Natural killer cell treated with Interleukin-12 subunit alpha and Interleukin-12 subunit beta and Interleukin-15 and Interleukin-18, amount 100 ng/mL, for 72 hours (primary cell): ENCODE data around the gene CDSN. TPM values are rescaled to one million over a fixed set of nuclear protein-coding genes. Genes with fewer than 3 reads are reported as not detected.

Experiments
- ATAC-seq, 2 donors: fragments of 150-1000 bp; cut with Tn5 transposase in 1 of 2; sonication (Bioruptor Pico), chemical (Tn5 transposase) in 1 of 2; 2 replicates each; pipeline ENCODE4 v1.10.0; 2021
- DNase-seq: peaks from one replicate; pipeline ENCODE4 v3.0.0; 2022; ENCODE audit warnings: low spot score
- H3K27ac Mint-ChIP-seq, 2 donors: 1 replicate in 1 of 2; 2 replicates in 1 of 2; pipeline ENCODE4 v1.8.0; 2022; ENCODE audit warnings: mixed read lengths in 2 of 2, mild to moderate bottlenecking in 1 of 2, moderate library complexity in 1 of 2
- H3K27me3 Mint-ChIP-seq, 2 donors: 1 replicate in 1 of 2; 2 replicates in 1 of 2; pipeline ENCODE4 v1.8.0; 2022; ENCODE audit warnings: mixed read lengths in 2 of 2
- H3K36me3 Mint-ChIP-seq: one replicate; pipeline ENCODE4 v1.8.0; 2022; ENCODE audit warnings: mixed read lengths
- H3K4me1 Mint-ChIP-seq, 2 donors: 1 replicate in 1 of 2; 2 replicates in 1 of 2; pipeline ENCODE4 v1.8.0; 2022; ENCODE audit warnings: low read depth in 2 of 2, mixed read lengths in 2 of 2, mild to moderate bottlenecking in 1 of 2
- H3K4me3 Mint-ChIP-seq: one replicate; pipeline ENCODE4 v1.8.0; 2022; ENCODE audit warnings: mixed read lengths
- H3K9me3 Mint-ChIP-seq: 2 replicates; pipeline ENCODE4 v1.8.0; 2022; ENCODE audit warnings: mixed read lengths
- total RNA-seq, 2 donors: library from RNA; stranded (reverse); gene quantifications; one replicate each; pipeline ENCODE4 v1.2.3, GENCODE V29; 2022

The CDSN gene
- total RNA-seq, 2 donors from 2014 or later, result not detected

DNA sequence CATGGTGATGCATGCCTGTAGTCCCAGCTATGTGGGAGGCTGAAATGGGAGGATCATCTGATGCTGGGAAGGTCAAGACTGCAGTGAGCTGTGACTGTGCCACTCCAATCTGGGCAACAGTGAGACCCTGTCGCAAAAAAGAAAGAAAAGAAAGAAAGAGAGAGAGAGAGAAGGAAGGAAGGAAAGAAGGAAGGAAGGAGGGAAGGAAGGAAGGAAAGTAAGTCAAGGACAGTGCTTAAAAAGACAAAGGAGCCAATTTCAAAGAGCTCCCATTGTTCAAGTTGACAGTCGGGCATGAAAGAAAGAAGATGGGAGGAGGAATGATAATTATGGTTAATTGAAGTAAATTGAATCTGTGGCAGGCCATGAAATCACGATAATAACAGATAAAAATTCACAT lies 24.0 kb downstream of the CDSN start:
- ATAC-seq (no peak), DNase-seq (no peak)
- H3K27ac Mint-ChIP-seq, result no peak overlapping the region
- H3K36me3 Mint-ChIP-seq, result no peaks in the 10 kb centered on the region
- H3K27me3 Mint-ChIP-seq, result peaks cover 0 to 8% of the 10 kb centered on the region in 2 donors
- H3K9me3 Mint-ChIP-seq, result no peaks in the 10 kb centered on the region
- H3K4me1 Mint-ChIP-seq, result peaks cover 14 to 15% of the 10 kb centered on the region in 2 donors
- H3K4me3 Mint-ChIP-seq, result no peak overlapping the region

DNA sequence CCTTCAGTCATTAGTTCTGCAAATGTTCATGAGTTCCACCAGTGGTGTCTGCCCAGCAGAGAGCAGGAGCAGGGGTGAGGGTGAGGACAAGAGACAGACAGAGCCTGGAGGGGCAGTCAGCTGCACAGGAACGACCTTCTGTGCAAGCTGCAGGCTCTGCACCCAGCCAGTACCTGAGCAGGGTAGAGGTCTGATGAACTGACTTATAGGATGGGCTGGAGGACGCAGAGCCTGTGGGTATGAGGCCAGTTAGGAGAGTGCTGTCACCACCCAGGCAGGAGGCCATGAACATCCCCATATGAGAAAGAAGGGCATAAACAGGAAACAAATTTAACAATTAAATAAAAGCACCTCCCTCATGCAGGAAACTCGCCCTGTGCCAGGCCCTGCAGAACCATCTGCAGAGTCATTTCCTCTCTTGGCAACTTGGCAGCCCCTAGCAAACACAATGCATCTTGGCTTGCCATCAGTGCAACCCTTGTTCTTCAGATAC lies 25.8 kb downstream of the CDSN start:
- H3K4me1 Mint-ChIP-seq, result peaks cover 14 to 15% of the 10 kb centered on the region in 2 donors
- H3K9me3 Mint-ChIP-seq, result no peaks in the 10 kb centered on the region
- no peaks in the 10 kb centered on the region for H3K36me3 Mint-ChIP-seq
- ATAC-seq, result peak in 1 of 2 donors; percentile 69
- peak overlapping the region; percentile 25 to 82 for H3K27ac Mint-ChIP-seq
- peak overlapping the region; percentile 42 for H3K4me3 Mint-ChIP-seq
- H3K27me3 Mint-ChIP-seq, result no peaks in the 10 kb centered on the region
- no peak for DNase-seq

DNA sequence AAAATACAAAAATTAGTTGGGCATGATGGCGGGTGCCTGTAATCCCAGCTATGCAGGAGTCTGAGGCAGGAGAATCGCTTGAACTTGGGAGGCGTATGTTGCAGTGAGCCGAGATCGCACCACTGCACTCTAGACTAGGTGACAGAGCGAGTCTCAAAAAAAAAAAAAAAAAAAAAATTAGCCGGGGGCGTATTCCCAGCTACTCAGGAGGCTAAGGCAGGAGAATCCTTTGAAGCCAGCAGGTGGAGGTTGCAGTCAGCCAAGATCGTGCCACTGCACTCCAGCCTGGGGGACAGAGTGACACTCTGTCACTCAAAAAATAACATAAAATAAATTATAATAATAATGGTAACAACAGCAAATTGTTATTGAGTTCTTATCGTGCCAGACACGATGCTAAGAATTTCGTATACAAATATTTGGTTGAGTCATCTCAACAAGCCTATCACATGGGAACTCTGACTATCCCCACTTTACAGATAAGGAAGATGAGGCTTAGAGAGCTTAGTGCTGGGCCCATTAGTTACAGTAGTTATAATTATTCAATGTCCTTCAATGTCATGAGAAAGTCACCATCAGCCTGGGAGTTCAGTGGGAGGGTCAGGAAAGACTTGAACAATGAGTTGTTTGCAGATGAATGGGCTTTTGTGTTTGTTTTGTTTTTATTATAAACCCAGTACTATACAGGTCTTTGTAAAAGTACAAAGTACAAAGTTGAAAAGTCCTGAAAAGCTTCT lies 27.3 kb downstream of the CDSN start:
- no peaks in the 10 kb centered on the region for H3K27me3 Mint-ChIP-seq
- no peak for DNase-seq
- H3K4me3 Mint-ChIP-seq, result no peak overlapping the region
- peaks cover 14 to 15% of the 10 kb centered on the region in 2 donors for H3K4me1 Mint-ChIP-seq
- H3K9me3 Mint-ChIP-seq, result no peaks in the 10 kb centered on the region
- no peak for ATAC-seq
- H3K27ac Mint-ChIP-seq, result no peak overlapping the region
- no peaks in the 10 kb centered on the region for H3K36me3 Mint-ChIP-seq

DNA sequence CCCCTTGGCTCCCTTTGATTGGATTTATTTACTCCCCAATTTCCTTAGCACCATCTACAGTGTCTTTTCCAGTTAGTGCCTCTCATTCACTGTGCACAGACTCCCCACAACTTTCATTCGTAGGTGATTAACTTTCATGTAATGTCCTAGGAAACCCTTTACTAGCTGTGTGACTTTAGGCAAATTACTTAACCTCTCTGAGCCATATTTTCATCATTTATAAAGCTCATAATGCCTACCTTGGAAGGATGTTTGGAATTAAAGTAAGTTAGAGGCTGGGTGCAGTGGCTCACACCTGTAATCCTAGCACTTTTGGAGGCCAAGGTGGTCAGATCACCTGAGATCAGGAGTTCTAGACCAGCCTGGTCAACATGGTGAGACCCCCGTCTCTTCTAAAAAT lies 28.0 kb downstream of the CDSN start:
- DNase-seq (no peak), ATAC-seq (no peak)
- H3K27me3 Mint-ChIP-seq, result peaks cover 0 to 4% of the 10 kb centered on the region in 2 donors
- no peaks in the 10 kb centered on the region for H3K9me3 Mint-ChIP-seq
- H3K27ac Mint-ChIP-seq, result no peak overlapping the region
- H3K4me1 Mint-ChIP-seq, result peaks cover 18 to 20% of the 10 kb centered on the region in 2 donors
- H3K4me3 Mint-ChIP-seq, result no peak overlapping the region
- no peaks in the 10 kb centered on the region for H3K36me3 Mint-ChIP-seq

DNA sequence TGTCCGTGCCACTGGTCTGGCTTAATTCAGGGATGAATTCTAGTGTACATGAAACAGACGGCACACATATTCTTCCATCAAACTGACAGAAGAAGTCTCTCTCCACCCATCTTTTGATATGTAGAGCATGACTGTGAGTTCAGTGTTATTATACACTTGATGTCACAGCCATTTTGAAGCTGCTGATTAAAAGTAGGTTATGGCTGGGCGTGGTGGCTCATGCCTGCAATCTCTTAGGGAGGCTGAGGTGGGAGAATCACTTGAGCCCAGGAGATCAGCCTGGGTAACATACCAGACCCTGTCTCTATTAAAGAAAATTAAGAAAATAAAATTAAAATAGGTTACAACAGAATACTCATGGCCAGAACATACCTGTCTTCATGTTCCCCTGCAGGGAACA lies 28.6 kb downstream of the CDSN start:
- no peak overlapping the region for H3K27ac Mint-ChIP-seq

DNA sequence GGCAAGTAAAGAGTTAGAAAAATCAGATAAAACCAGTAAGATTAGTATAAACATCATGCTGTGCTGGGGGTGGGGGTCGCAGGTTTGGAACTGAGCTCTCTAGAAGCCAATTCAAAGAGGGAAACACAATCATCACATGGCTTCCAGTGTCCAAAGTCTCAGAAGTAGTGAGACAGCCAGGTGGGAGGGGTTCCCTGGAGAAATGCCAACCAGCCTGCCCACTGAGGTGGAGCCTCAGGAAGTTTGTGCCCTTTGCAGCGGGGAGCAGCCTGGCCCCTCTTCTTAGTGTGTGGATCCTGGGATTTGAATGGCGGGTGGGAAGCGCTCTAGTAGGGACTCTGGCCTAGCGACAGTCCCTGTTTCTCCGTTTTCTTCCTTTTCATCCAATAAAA lies 29.3 kb downstream of the CDSN start:
- H3K27me3 Mint-ChIP-seq, result peaks cover 0 to 7% of the 10 kb centered on the region in 2 donors
- H3K27ac Mint-ChIP-seq, result no peak overlapping the region

More for the DNA sequence above, 28.6 kb downstream of the CDSN start:
- Mint-ChIP-seq H3K9me3 (no peaks in the 10 kb centered on the region), H3K4me1 (peaks cover 21% of the 10 kb centered on the region in 2 donors), H3K4me3 (no peak overlapping the region), H3K27me3 (peaks cover 0 to 7% of the 10 kb centered on the region in 2 donors), H3K36me3 (no peaks in the 10 kb centered on the region)
- ATAC-seq (no peak), DNase-seq (no peak)

DNA sequence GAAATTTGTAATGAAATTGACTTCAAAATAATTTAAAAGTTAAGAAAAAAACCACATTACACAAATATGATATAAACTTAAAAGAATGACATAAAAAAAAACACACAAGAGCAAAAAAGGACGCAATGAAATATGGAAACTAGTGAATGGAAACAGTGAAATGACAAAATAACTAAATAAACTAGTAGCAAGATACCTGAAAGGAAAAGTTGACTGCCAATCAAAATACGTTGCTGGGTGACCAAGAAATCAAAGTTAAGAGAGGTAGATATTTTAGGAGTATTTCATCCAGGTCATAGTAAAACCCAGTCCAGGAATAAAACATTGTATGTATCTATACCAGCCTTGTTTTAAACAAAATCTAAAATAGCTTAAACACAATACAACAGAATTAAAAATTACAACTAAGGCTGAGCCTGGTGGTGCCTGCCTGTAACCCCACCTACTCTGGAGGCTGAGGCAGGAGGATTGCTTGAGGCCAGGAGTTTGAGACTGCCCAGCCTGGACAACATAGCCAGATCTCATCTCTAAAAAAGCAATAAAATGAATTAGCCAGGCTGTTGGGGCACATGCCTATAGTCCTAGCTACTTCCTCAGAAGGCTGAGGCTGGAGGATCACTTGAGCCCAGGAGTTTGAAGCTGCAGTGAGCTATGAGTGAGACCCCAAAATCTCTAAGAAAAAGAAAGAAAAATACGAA lies 29.8 kb downstream of the CDSN start:
- ATAC-seq (no peak), DNase-seq (no peak)
- Mint-ChIP-seq H3K4me1 (peaks cover 21% of the 10 kb centered on the region in 2 donors), H3K9me3 (no peaks in the 10 kb centered on the region), H3K27me3 (peaks cover 0 to 10% of the 10 kb centered on the region in 2 donors), H3K27ac (no peak overlapping the region), H3K36me3 (no peaks in the 10 kb centered on the region), H3K4me3 (no peak overlapping the region)

More for the DNA sequence above, 29.3 kb downstream of the CDSN start:
- ATAC-seq (no peak), DNase-seq (no peak)
- no peaks in the 10 kb centered on the region for H3K36me3 Mint-ChIP-seq
- H3K4me1 Mint-ChIP-seq, result peaks cover 21% of the 10 kb centered on the region in 2 donors
- H3K9me3 Mint-ChIP-seq, result no peaks in the 10 kb centered on the region
- no peak overlapping the region for H3K4me3 Mint-ChIP-seq

DNA sequence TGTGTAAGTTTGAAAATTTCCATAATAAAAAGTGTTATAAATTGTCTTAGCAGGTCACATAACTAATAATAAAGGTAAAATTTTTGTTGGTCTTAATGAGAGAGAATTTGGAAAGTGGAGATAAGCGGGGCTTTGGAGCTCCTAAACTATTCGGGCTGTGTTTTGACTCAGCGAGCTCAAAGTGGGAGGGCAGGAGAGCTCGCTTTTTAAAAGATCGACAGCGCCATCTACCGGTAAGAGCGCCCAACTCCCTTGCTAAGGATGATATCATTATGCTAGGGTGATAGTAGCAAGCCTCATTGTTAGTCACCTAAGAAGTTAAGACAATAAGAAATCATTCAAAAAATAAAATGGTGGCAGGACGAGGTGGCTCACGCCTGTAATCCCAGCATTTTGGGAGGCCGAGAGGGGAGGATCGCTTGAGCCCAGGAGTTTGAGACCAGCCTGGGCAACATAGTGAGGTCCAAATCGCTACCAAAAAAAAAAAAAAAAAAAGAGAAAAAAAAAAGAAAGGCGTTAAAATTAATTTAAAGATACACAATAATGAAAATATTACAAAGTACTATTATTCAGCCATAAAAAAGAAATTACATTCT lies 32.7 kb downstream of the CDSN start:
- H3K9me3 Mint-ChIP-seq, result no peaks in the 10 kb centered on the region
- H3K4me3 Mint-ChIP-seq, result no peak overlapping the region
- peak; percentile 91 to 94 for ATAC-seq
- H3K36me3 Mint-ChIP-seq, result no peaks in the 10 kb centered on the region
- peak; percentile 83 for DNase-seq
- H3K27ac Mint-ChIP-seq, result no peak overlapping the region
- peaks cover 0 to 20% of the 10 kb centered on the region in 2 donors for H3K27me3 Mint-ChIP-seq
- peaks cover 7% of the 10 kb centered on the region in 2 donors for H3K4me1 Mint-ChIP-seq

DNA sequence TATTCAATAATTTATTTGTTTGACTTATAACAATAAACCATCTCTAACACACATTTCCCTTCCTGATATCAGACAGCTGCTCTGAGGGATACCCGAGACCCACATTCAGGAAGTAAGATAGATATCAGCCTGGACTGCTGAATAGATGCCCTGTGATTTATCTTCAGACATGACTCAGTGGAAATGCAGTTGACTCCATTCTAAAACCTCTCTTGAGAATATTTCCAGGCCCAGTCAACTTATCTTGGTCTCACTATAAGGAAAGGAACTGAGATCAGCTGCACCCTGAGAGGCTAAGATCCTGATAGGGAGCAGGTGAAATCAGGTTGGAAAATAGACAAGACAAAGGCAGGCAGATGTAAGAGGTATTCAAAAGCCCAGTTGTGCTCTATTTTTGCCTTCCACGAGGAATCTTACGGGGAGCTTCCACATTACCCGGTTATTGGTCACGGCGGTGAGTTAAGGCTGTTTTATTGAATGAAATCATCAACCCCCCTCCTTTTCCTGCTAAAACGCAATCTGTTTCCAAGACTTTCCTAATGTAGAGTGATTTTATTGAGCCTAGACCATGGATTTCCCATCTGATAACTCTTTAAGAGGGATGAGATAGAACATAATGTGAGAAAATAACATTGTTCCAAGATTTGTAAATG lies 33.3 kb downstream of the CDSN start:
- H3K9me3 Mint-ChIP-seq, result no peaks in the 10 kb centered on the region
- ATAC-seq, result no peak
- peaks cover 0 to 20% of the 10 kb centered on the region in 2 donors for H3K27me3 Mint-ChIP-seq
- DNase-seq, result no peak
- H3K4me1 Mint-ChIP-seq, result peaks cover 7% of the 10 kb centered on the region in 2 donors
- no peaks in the 10 kb centered on the region for H3K36me3 Mint-ChIP-seq
- no peak overlapping the region for H3K4me3 Mint-ChIP-seq
- H3K27ac Mint-ChIP-seq, result no peak overlapping the region

DNA sequence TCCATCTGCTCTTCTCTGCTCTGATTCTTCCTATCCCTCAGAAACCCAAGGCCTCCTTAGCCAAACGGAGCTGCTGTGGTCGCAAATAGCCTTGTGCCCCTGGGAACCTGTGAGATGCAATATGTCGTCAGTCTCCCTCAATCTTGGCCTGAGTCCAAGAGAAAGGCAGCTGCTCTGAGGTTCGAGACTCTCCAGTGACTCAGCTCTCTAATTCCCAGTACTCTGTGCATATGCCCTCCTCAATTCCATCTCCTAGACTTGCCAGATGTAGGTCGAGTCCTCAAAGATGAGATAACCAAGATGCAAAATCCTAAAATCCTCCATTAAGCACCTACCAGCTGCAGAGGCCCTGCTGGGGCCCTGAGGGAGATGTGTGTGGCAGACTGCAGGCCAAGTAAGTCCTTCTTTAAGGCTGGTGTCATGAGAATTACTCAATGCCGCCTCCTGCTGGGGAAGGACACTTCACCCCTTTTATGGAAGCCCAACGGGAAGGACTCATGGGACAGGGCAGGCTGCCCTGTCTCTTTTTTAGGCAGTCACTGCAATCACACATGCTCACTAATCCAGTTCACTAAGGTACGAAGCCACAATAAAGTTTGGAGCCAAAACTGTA lies 36.4 kb downstream of the CDSN start:
- Mint-ChIP-seq H3K27ac (no peak overlapping the region), H3K4me1 (peaks cover 10 to 13% of the 10 kb centered on the region in 2 donors), H3K4me3 (no peak overlapping the region), H3K27me3 (peaks cover 8 to 24% of the 10 kb centered on the region in 2 donors), H3K36me3 (no peaks in the 10 kb centered on the region), H3K9me3 (no peaks in the 10 kb centered on the region)
- no peak for DNase-seq
- no peak for ATAC-seq

DNA sequence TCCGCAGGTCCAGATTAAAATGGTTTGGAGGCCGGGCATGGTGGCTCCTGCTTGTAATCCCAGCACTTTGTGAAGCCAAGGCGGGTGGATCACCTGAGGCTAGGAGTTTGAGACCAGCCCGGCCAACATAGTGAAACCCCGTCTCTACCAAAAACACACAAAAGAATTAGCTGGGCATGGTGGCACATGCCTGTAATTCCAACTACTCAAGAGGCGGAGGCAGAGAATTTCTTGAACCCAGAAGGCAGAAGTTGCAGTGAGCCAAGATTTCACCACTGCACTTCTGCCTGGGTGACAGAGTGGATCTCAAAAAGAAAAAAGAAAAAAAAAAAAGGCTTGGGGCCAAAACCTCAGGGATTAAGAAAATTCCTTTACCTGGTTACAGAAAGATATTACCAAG lies 38.4 kb downstream of the CDSN start:
- Mint-ChIP-seq H3K4me3 (no peak overlapping the region), H3K4me1 (peaks cover 5 to 7% of the 10 kb centered on the region in 2 donors), H3K27ac (no peak overlapping the region), H3K36me3 (no peaks in the 10 kb centered on the region), H3K9me3 (no peaks in the 10 kb centered on the region), H3K27me3 (peaks cover 8 to 18% of the 10 kb centered on the region in 2 donors)
- DNase-seq, result no peak
- ATAC-seq, result no peak

DNA sequence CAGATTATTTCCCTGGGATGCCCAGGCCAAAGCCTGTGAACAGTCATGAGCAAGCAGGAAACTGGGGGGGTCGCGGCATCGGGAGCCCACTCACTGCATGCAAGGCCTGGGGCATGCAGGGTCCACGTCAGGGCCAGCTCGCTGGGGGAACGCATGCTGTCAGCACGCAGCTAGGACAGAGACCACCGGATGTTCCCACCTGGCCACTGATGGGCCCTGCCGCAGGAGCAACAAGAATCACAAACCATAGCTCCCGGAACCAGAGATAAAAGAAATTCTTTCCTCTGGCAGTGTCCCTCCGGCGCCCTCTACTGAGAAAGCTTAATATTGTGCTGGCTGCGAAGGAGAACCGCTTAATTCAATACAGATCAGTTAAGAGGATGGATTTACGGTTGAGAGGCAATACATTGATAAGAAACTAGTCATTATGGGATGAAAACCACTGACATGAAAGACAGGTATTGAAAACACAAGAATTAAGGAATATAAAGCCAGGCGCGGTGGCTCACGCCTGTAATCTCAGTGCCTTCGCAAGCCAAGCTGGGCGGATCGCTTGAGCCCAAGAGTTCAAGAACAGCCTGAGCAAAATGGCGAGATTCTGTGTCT lies 40.5 kb downstream of the CDSN start:
- H3K27me3 Mint-ChIP-seq, result peaks cover 8 to 9% of the 10 kb centered on the region in 2 donors
- H3K27ac Mint-ChIP-seq, result peak overlapping the region in 1 of 2 donors; percentile 58
- H3K4me1 Mint-ChIP-seq, result peaks cover 4 to 7% of the 10 kb centered on the region in 2 donors
- ATAC-seq (peak; percentile 55 to 58), DNase-seq (peak; percentile 70)
- H3K9me3 Mint-ChIP-seq, result no peaks in the 10 kb centered on the region
- H3K36me3 Mint-ChIP-seq, result no peaks in the 10 kb centered on the region
- no peak overlapping the region for H3K4me3 Mint-ChIP-seq

DNA sequence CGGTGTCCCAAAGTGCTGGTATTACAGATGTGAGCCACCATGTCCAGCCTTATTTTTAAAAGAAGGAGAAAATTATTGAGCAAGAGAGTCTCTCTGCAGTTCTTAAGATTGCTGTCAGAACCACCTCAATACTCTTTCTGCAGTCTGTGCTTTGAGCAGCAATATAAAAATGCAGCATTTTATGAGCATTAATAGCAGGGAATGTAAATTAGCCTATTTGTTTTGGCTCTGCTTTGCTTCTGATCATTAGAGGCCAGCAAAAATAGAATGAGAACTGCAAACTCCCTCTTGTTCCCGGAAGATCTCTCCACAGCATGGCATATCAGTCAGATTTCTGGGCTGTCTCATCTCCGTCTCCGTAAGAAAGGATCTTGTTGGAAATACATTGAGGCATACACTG lies 43.6 kb downstream of the CDSN start:
- no peak for ATAC-seq
- H3K9me3 Mint-ChIP-seq, result no peaks in the 10 kb centered on the region
- peaks cover 3 to 8% of the 10 kb centered on the region in 2 donors for H3K27me3 Mint-ChIP-seq
- H3K27ac Mint-ChIP-seq, result no peak overlapping the region
- no peak overlapping the region for H3K4me3 Mint-ChIP-seq
- H3K4me1 Mint-ChIP-seq, result peaks cover 4 to 7% of the 10 kb centered on the region in 2 donors
- H3K36me3 Mint-ChIP-seq, result no peaks in the 10 kb centered on the region
- DNase-seq, result no peak
